Astrocyte (in vitro differentiated cells and primary cell): ENCODE results near the gene HSF2.

ENCODE experiments used
- EZH2 ChIP-seq: IDR thresholded peaks from 2 replicates; pipeline ENCODE4 v1.6.1; 2012; ENCODE audit warnings: mild to moderate bottlenecking, low read length, inconsistent platforms; ENCODE audit not compliant: insufficient read depth
- TF ChIP-seq, protein P1 (sequence below): IDR thresholded peaks from 2 replicates; pipeline ENCODE4 v1.5.1; 2011; ENCODE audit warnings: low read depth, mild to moderate bottlenecking, inconsistent platforms, low read length, moderate library complexity; ENCODE audit not compliant: insufficient read depth

DNA sequence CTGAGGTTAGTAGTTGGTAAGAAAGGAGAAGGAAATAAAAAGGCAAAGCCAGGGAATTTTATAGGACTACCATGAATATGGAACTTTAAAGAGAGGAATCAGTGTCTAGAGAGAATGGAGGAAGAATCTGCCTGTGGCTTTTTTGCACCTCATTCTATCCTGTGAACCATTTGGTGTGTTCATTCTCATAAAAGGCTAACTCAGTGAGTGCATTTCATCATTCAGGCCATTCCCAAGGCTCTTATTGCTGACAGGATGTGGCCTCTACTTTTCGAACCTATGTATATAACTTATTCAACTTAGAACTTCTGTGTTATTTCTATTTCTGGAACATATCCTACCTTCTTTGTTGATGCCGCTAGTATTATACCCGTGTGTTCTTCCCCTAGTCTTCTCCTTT is 27.1 kb downstream of the HSF2 start:
- TF ChIP-seq, protein P1, sequence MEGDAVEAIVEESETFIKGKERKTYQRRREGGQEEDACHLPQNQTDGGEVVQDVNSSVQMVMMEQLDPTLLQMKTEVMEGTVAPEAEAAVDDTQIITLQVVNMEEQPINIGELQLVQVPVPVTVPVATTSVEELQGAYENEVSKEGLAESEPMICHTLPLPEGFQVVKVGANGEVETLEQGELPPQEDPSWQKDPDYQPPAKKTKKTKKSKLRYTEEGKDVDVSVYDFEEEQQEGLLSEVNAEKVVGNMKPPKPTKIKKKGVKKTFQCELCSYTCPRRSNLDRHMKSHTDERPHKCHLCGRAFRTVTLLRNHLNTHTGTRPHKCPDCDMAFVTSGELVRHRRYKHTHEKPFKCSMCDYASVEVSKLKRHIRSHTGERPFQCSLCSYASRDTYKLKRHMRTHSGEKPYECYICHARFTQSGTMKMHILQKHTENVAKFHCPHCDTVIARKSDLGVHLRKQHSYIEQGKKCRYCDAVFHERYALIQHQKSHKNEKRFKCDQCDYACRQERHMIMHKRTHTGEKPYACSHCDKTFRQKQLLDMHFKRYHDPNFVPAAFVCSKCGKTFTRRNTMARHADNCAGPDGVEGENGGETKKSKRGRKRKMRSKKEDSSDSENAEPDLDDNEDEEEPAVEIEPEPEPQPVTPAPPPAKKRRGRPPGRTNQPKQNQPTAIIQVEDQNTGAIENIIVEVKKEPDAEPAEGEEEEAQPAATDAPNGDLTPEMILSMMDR, result no peak
- TF ChIP-seq EZH2, result no peak
